Measurements from ENCODE around the gene B3GNT5. TPM values are rescaled to one million over a fixed set of nuclear protein-coding genes. Genes with fewer than 3 reads are reported as not detected.

B3GNT5 gene
- total RNA-seq: 12.5 TPM

GRCh38 chr3:183252973-183253527 lies at the start of gene B3GNT5:
Gene B3GNT5 (plus strand): TSS chr3:183253253. CDS start chr3:183269799, 16,546 bp downstream.

Small RNA genes within 50 kb of the gene (small RNA-seq; reads per million reads assigned to genes)
- gene RNA5SP151 (ENCODE audit: low replicate concordance): not detected

Other genes with a start within 250 kb of the B3GNT5 start
- gene MCCC1, start 153.8 kb upstream of the B3GNT5 start, total RNA-seq: 41.2 TPM
- gene LAMP3, start 90.5 kb upstream of the B3GNT5 start, total RNA-seq: 0.18 TPM
- 0.53 TPM for gene MCF2L2, start 175.4 kb downstream of the B3GNT5 start, total RNA-seq

Measured in metanephros (tissue), 2 donors.